Measurements from ENCODE around the gene DHX15.

GRCh38 chr4:24488399-24489164 lies 95.8 kb downstream of the DHX15 start:
- TF ChIP-seq EZH2 (IDR thresholded peaks at IDR 0.05; ENCODE audit: insufficient read depth, poor library complexity, severe bottlenecking), result no peak
- TF ChIP-seq EZH2phosphoT487 (IDR thresholded peaks at IDR 0.05; ENCODE audit: insufficient read depth, low read depth), result no peak

Measured in GM23248 (cell line).